Neural crest cell (in vitro differentiated cells): ENCODE data around the gene REP15. TPM values are rescaled to one million over a fixed set of nuclear protein-coding genes. Genes with fewer than 3 reads are reported as not detected.

Experiments used
- DNase-seq: peaks from one replicate; pipeline ENCODE4 v3.0.0; 2021; ENCODE audit warnings: low read depth, mixed read lengths, low spot score
- H3K27ac Mint-ChIP-seq: one replicate; pipeline ENCODE4 v1.8.0; 2021; ENCODE audit warnings: mild to moderate bottlenecking, mixed read lengths; ENCODE audit not compliant: unreplicated experiment
- H3K27me3 Mint-ChIP-seq: 2 replicates; pipeline ENCODE4 v1.8.0; 2021; ENCODE audit warnings: low read depth, mild to moderate bottlenecking, mixed read lengths
- H3K36me3 Mint-ChIP-seq: 2 replicates; pipeline ENCODE4 v1.8.0; 2021; ENCODE audit warnings: low read depth, mild to moderate bottlenecking, mixed read lengths
- H3K4me1 Mint-ChIP-seq: 2 replicates; pipeline ENCODE4 v1.8.0; 2021; ENCODE audit warnings: mixed read lengths
- H3K4me3 Mint-ChIP-seq: one replicate; pipeline ENCODE4 v1.8.0; 2021; ENCODE audit warnings: mild to moderate bottlenecking, mixed read lengths
- H3K9me3 Mint-ChIP-seq: 2 replicates; pipeline ENCODE4 v1.8.0; 2021; ENCODE audit warnings: mixed read lengths
- total RNA-seq: library from RNA; stranded (reverse); gene quantifications from 2 replicates; pipeline ENCODE4 v1.2.1, GENCODE V29; 2021
- TF ChIP-seq, protein P1 (sequence below): fragments of 200-600 bp; sonication (generic); conservative IDR thresholded peaks from 2 replicates; pipeline ENCODE4 v1.5.0; 2021; ENCODE audit warnings: antibody characterized with exemption, mild to moderate bottlenecking

Gene REP15
- total RNA-seq, 1 donor from 2014 or later: 1.5 TPM

- no peak for DNase-seq
- H3K27ac Mint-ChIP-seq: peak overlapping the region; percentile 55
- no peaks in the 10 kb centered on the region for H3K27me3 Mint-ChIP-seq
- no peaks in the 10 kb centered on the region for H3K9me3 Mint-ChIP-seq
- TF ChIP-seq, protein P1, sequence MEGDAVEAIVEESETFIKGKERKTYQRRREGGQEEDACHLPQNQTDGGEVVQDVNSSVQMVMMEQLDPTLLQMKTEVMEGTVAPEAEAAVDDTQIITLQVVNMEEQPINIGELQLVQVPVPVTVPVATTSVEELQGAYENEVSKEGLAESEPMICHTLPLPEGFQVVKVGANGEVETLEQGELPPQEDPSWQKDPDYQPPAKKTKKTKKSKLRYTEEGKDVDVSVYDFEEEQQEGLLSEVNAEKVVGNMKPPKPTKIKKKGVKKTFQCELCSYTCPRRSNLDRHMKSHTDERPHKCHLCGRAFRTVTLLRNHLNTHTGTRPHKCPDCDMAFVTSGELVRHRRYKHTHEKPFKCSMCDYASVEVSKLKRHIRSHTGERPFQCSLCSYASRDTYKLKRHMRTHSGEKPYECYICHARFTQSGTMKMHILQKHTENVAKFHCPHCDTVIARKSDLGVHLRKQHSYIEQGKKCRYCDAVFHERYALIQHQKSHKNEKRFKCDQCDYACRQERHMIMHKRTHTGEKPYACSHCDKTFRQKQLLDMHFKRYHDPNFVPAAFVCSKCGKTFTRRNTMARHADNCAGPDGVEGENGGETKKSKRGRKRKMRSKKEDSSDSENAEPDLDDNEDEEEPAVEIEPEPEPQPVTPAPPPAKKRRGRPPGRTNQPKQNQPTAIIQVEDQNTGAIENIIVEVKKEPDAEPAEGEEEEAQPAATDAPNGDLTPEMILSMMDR: no peak
- peaks cover 27% of the 10 kb centered on the region for H3K4me1 Mint-ChIP-seq
- peaks cover 5% of the 10 kb centered on the region for H3K36me3 Mint-ChIP-seq
- H3K4me3 Mint-ChIP-seq: peak overlapping the region; percentile 93
Observed at GRCh38 chr12:27709932-27710591, 13.8 kb downstream of the REP15 start.

DNA sequence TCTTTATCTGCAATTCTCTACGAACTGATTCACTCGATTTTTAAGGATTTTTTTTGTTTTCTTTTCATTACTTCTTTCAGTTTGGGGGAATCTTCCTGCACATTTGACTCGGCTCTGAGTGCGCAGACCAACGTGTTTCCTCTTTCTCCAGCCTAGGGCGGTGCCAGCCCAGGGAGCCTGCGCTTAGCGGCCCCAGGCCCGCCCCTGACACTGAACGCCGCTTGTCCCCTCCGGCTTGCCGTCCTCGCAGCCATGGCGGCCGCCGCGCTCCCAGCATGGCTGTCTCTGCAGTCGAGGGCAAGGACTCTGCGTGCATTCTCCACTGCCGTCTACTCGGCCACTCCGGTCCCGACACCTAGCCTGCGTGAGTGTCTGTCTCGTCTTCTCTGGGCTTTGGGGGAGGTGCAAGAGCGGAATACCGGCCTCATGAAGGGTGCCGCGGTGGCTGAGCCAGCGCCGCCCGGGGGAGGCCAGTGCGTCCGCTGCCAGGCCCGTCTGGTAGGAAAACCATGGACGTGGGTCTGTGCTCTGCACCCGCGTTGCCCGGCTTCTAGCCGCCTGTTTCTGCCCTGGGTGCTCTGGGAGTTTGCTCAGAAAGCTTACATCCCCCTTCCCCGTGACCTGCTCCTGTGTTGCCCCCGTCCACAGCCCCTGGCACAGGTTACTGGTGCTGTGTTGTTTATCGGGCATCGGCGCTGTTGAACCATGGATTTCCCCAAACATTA lies 14.5 kb downstream of the REP15 start, which contains the start of gene MRPS35:
MRPS35 (plus strand) TSS at position 241 of the 725 bp plus-strand sequence; CDS start at position 253, 12 bp downstream.
- peak within 1 kb of the TSS; percentile 55 for H3K27ac Mint-ChIP-seq
- TF ChIP-seq, protein P1: no peak
- H3K27me3 Mint-ChIP-seq: no peaks in the 10 kb centered on the region
- DNase-seq: peak; percentile 90
- H3K4me1 Mint-ChIP-seq: peaks cover 27% of the 10 kb centered on the region
- peaks cover 5% of the 10 kb centered on the region for H3K36me3 Mint-ChIP-seq
- peak within 1 kb of the TSS; percentile 93 for H3K4me3 Mint-ChIP-seq
- H3K9me3 Mint-ChIP-seq: no peaks in the 10 kb centered on the region

DNA sequence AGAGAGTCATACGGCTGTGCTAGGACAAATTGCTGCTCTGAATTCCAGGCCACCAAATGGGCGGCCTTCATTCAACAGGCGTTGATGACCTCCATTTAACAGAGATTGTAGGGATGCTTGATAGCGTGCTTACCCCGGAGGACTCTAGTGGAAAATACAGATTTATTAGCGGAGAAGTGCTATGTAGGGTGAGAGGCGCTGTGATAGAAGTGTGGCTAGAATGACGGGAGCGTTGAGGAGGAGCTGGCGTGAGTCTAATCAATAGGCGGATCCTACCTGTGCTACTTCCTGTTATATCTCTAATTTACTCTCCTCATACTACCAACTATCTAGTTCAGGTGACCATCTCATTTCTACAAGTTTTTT lies 15.1 kb downstream of the REP15 start:
- H3K27ac Mint-ChIP-seq: peak overlapping the region; percentile 55
- TF ChIP-seq, protein P1: no peak
- H3K27me3 Mint-ChIP-seq: no peaks in the 10 kb centered on the region

GRCh38 chr12:27711967-27712366 lies 15.7 kb downstream of the REP15 start:
- no peak overlapping the region for H3K27ac Mint-ChIP-seq
- no peak for DNase-seq
- H3K36me3 Mint-ChIP-seq: peaks cover 5% of the 10 kb centered on the region
- H3K9me3 Mint-ChIP-seq: no peaks in the 10 kb centered on the region
- H3K4me1 Mint-ChIP-seq: peaks cover 27% of the 10 kb centered on the region
- TF ChIP-seq, protein P1: no peak
- H3K27me3 Mint-ChIP-seq: no peaks in the 10 kb centered on the region
- H3K4me3 Mint-ChIP-seq: peak overlapping the region; percentile 93

More for the DNA sequence above, 15.1 kb downstream of the REP15 start:
- H3K36me3 Mint-ChIP-seq: peaks cover 5% of the 10 kb centered on the region
- no peak for DNase-seq
- peak overlapping the region; percentile 93 for H3K4me3 Mint-ChIP-seq
- H3K9me3 Mint-ChIP-seq: no peaks in the 10 kb centered on the region
- H3K4me1 Mint-ChIP-seq: peaks cover 27% of the 10 kb centered on the region

DNA sequence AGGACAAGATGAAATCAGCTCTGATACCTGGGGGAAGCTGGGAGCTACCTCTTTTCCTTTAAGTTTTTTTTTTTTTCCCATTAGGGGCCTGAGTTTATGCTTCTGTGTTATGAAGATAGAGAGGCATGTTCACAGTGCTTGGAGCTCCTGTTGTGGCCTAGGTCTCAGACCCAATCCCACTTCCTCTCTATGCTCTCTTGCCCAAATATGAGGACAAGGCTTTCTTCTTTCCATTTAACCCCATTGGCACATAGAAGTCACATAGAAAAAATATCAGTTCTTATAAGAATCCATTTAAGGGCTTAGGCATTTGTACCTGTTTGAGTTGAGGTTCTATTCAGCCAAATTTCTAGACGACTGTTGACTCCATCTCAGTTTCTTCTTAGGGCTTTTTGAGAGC lies 27.0 kb downstream of the REP15 start:
- Mint-ChIP-seq H3K4me3 (no peak overlapping the region), H3K36me3 (peaks cover 7% of the 10 kb centered on the region), H3K27me3 (no peaks in the 10 kb centered on the region), H3K9me3 (no peaks in the 10 kb centered on the region), H3K27ac (no peak overlapping the region), H3K4me1 (no peaks in the 10 kb centered on the region)
- TF ChIP-seq, protein P1: no peak
- no peak for DNase-seq
